GM18951 (cell line): ENCODE results near the gene KCNJ5.

ENCODE experiments used
- POLR2A ChIP-seq: IDR thresholded peaks from 4 replicates; pipeline ENCODE4 v1.6.1; 2011; ENCODE audit warnings: mild to moderate bottlenecking; ENCODE audit not compliant: insufficient read length, insufficient read depth; ENCODE audit errors: extremely low read depth
- in situ Hi-C: fragments of 300-500 bp; cut with MboI; formaldehyde crosslinking; loops from one replicate; pipeline ENCODE4 v1.12.0; 2022; ENCODE audit warnings: low sequenced_read_pairs, mixed read lengths, inconsistent platforms; ENCODE audit not compliant: unreplicated experiment

KCNJ5 gene

GRCh38 chr11:128890543-128891368 is at the start of gene KCNJ5:
KCNJ5 (plus strand) TSS chr11:128891356; CDS start chr11:128911274, 19,918 bp downstream.
- no peak for TF ChIP-seq POLR2A
- in situ Hi-C loops: no loop called here

DNA sequence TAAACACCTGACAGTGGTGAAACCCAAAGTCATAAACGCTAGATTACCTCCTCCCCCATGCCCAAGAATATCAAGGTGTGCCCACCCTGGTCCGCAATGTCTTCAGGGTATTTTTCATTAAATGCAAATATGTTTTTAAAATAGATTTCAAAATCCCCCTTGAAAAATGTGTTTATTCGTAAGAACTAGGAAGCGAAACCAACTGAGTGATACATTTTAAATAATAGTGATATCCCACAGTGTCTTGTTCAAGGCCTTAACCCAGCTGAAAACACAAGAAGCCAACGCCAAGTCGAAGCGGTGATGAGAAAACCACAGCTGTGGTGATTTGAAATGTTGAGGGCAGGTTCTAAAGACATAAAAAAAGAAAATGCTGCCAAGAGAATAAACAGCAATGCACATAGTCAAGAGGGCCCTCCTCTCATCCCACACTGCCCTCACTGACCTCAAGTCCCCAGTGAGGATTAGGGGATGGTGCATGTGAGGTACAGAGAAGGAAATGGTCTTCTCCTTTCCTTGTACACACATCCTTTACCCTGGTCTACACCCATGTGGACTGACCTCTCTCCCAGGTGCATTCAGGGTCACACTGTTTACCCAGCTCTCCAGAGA is 49.6 kb upstream of the KCNJ5 start:
- no peak for TF ChIP-seq POLR2A
- in situ Hi-C loops: loop anchor here (25.0 kb wide), 1 partner anchor 554 kb away; no protein-coding TSS in a partner anchor

DNA sequence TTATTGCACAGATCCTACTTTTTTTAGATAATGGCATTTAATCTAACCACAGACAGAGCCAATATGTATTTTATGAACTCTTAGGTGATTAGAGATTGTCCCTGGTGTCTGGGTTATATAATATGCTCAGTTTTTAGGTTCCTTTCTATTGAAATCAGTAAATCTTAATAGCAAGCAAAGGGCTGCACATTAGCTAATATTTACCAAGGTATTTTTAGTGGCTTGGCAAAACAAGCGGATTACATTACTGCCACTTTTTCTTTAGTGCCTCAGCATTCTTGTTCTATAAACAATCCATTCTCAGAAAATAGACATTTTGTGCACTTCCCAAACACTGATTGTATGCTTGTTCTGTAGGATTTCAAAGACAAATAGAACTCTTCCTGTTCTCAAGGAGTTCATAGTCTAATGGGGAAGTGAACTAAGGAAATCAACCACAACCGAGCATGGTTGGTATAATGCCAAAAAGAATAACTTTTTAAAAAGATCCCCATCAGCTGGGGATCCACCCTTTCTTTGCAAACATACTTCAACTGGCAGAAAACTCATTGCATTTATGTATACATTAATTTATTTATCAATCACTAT is 47.9 kb upstream of the KCNJ5 start:
- in situ Hi-C loops: loop anchor here (25.0 kb wide), 1 partner anchor 556 kb away; no protein-coding TSS in a partner anchor
- no peak for TF ChIP-seq POLR2A

DNA sequence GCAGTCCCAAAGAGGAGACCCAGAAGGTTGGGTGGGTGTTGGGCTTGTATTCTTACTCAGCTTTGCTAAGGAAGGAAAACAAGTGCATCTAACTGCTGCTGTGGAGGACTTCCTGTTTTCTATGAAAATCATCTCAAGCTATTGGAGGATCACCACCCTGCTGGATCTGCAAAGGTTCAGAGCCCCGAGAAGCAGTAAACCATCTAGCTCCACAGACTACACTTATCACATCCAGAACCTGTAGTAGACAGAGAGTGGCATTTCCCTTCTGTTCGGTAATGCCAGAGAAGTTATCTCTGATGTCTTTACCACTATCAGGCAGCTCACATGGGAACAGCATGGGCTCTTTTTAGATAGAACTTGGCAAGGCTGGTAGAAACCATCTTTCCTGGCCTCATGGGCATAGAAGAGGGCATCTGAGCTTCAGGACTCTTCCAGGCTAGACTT is 45.8 kb upstream of the KCNJ5 start:
- in situ Hi-C loops: loop anchor here (25.0 kb wide), 1 partner anchor 558 kb away; no protein-coding TSS in a partner anchor
- TF ChIP-seq POLR2A: no peak

- no peak for TF ChIP-seq POLR2A
- in situ Hi-C loops: loop anchor here (25.0 kb wide), 1 partner anchor 560 kb away; no protein-coding TSS in a partner anchor
Measured at GRCh38 chr11:128846985-128847384, 44.2 kb upstream of the KCNJ5 start.

- in situ Hi-C loops: loop anchor here (25.0 kb wide), 1 partner anchor 562 kb away; no protein-coding TSS in a partner anchor
- TF ChIP-seq POLR2A: no peak
Measured at GRCh38 chr11:128848815-128849455, 42.2 kb upstream of the KCNJ5 start.

GRCh38 chr11:128852327-128853023 is 38.7 kb upstream of the KCNJ5 start:
- in situ Hi-C loops: no loop called here
- TF ChIP-seq POLR2A: no peak

DNA sequence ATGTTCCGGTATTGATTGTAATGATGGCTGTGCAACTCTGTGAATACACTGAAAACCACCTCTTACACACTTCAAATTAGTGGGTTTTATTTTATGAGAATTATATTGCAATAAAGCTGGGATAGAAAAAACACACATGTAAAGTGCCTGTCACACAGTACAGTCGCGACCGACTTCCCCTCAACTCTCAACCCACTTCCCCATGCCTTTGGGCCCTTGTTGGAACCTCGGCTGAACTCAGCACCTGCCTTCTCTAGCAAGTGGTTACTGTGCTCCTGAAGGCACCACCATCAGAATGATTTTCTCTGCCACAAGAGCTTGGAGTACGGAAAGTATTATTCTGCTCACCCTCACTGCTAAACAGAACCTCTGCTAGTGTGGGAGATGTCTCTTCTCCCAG is 37.6 kb upstream of the KCNJ5 start:
- TF ChIP-seq POLR2A: no peak
- in situ Hi-C loops: no loop called here

DNA sequence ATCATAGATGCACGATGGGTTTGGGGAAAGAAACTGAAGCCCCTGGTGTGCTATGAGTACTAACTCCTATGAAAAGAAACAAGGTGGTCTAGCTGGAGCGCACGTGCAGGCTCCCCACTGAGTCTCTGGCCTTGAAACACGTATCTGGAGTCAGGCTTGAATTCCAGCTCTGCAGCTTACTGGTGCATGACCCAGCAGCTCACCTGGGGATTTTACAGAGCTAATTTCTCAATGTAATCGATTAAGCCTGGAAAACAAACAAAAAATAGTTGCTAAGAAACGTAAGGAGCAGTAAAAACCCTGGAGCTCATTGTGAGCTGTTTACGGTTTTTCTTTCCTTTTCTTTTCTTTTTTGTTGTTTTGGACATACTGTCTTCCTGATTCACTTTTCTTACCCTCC is 36.3 kb upstream of the KCNJ5 start:
- in situ Hi-C loops: no loop called here

GRCh38 chr11:128856241-128856640 is 34.9 kb upstream of the KCNJ5 start:
- no peak for TF ChIP-seq POLR2A
- in situ Hi-C loops: no loop called here

More for the DNA sequence above, 36.3 kb upstream of the KCNJ5 start:
- TF ChIP-seq POLR2A: no peak

DNA sequence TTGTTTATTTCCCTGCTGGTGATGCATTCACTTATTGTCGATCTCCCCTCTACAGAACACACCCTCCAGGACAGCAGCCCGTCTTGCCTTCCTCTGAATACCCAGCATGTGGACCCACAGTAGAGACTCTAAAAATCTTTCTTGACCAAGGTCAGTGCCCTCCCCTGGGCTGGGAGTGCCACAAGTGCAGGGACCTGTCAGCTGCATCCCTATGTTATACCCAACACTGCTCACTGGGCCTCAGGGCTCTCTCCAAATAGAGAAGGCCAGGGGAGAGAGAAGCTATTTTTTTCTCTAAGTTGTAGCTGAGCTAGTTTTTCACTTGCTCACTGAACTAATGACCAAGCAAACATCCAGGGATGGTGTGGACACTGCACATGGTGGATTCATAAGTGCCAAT is 33.8 kb upstream of the KCNJ5 start:
- in situ Hi-C loops: no loop called here
- TF ChIP-seq POLR2A: no peak
